ENCODE results near the gene DUSP12.

Gene DUSP12

GRCh38 chr1:161779393-161779792, 29.8 kb downstream of the DUSP12 start:
- in situ Hi-C loops (cut with MboI; ENCODE audit: low pct_unique_long_range_greater_than_20kb, low sequenced_read_pairs, unreplicated experiment): no loop called here
- no peak for DNase-seq (ENCODE audit: low spot score)
- no peak for TF ChIP-seq CTCF (IDR thresholded peaks at IDR 0.05; ENCODE audit: extremely low read depth, insufficient read depth, missing control alignments)

- in situ Hi-C loops (cut with MboI; ENCODE audit: low pct_unique_long_range_greater_than_20kb, low sequenced_read_pairs, unreplicated experiment): loop anchor here (10.0 kb wide), 1 partner anchor 243 kb away; the partner anchor contains the start of gene OLFML2B
- DNase-seq (ENCODE audit: low spot score): no peak
- TF ChIP-seq CTCF (IDR thresholded peaks at IDR 0.05; ENCODE audit: extremely low read depth, insufficient read depth, missing control alignments): no peak
These were observed 32.4 kb downstream of the DUSP12 start for GRCh38 chr1:161781995-161782394.

GRCh38 chr1:161782886-161783285, 33.3 kb downstream of the DUSP12 start:
- no peak for DNase-seq (ENCODE audit: low spot score)
- in situ Hi-C loops (cut with MboI; ENCODE audit: low pct_unique_long_range_greater_than_20kb, low sequenced_read_pairs, unreplicated experiment): loop anchor here (10.0 kb wide), 1 partner anchor 242 kb away; the partner anchor contains the start of gene OLFML2B
- no peak for TF ChIP-seq CTCF (IDR thresholded peaks at IDR 0.05; ENCODE audit: extremely low read depth, insufficient read depth, missing control alignments)

- no peak for TF ChIP-seq CTCF (IDR thresholded peaks at IDR 0.05; ENCODE audit: extremely low read depth, insufficient read depth, missing control alignments)
- DNase-seq (ENCODE audit: low spot score): no peak
- in situ Hi-C loops (cut with MboI; ENCODE audit: low pct_unique_long_range_greater_than_20kb, low sequenced_read_pairs, unreplicated experiment): loop anchor here (10.0 kb wide), 1 partner anchor 240 kb away; the partner anchor contains the start of gene OLFML2B
These were observed 35.4 kb downstream of the DUSP12 start for GRCh38 chr1:161784968-161785367.

- DNase-seq (ENCODE audit: low spot score): no peak
- TF ChIP-seq CTCF (IDR thresholded peaks at IDR 0.05; ENCODE audit: extremely low read depth, insufficient read depth, missing control alignments): no peak
- in situ Hi-C loops (cut with MboI; ENCODE audit: low pct_unique_long_range_greater_than_20kb, low sequenced_read_pairs, unreplicated experiment): loop anchor here (10.0 kb wide), 1 partner anchor 237 kb away; the partner anchor contains the start of gene OLFML2B
These were observed 37.8 kb downstream of the DUSP12 start for GRCh38 chr1:161787355-161787754.

- no peak for TF ChIP-seq CTCF (IDR thresholded peaks at IDR 0.05; ENCODE audit: extremely low read depth, insufficient read depth, missing control alignments)
- no peak for DNase-seq (ENCODE audit: low spot score)
- in situ Hi-C loops (cut with MboI; ENCODE audit: low pct_unique_long_range_greater_than_20kb, low sequenced_read_pairs, unreplicated experiment): no loop called here
These were observed 41.2 kb downstream of the DUSP12 start for GRCh38 chr1:161790587-161791317.

All from GM13977 (cell line).